K562 (cell line): Measurements from ENCODE around the gene CTF1. TPM values are rescaled to one million over a fixed set of nuclear protein-coding genes. Genes with fewer than 3 reads are reported as not detected.

Experiments used
- ARID1B ChIP-seq: fragments of 450-650 bp; IDR thresholded peaks from 2 replicates; pipeline ENCODE4 v1.6.1; 2016; ENCODE audit warnings: antibody characterized with exemption, mild to moderate bottlenecking, inconsistent platforms
- CEBPB ChIP-seq: fragments of 450-650 bp; IDR thresholded peaks from 2 replicates; pipeline ENCODE4 v1.6.1; 2016; ENCODE audit warnings: missing genetic modification characterization, missing compliant biosample characterization
- CHD4 ChIP-seq: fragments of 200-600 bp; sonication (generic); IDR thresholded peaks from 3 replicates; pipeline ENCODE4 v1.6.1; 2012; ENCODE audit warnings: low read depth, mild to moderate bottlenecking, mixed read lengths, low read length, inconsistent platforms; ENCODE audit not compliant: insufficient read depth, insufficient replicate concordance, poor library complexity, severe bottlenecking
- KAT2B ChIP-seq: IDR thresholded peaks from one replicate; pipeline ENCODE4 v1.6.1; 2012; ENCODE audit warnings: low read depth, mild to moderate bottlenecking, control low read depth, inconsistent platforms, low read length, moderate library complexity
- KDM5B ChIP-seq: fragments of 200-600 bp; sonication (generic); IDR thresholded peaks from 2 replicates; pipeline ENCODE4 v1.6.1; 2012; ENCODE audit warnings: low read depth, mild to moderate bottlenecking, moderate library complexity, low read length, control low read depth, inconsistent platforms; ENCODE audit not compliant: insufficient replicate concordance
- NRF1 ChIP-seq, 2 experiments: fragments of 450-650 bp; IDR thresholded peaks in 1 of 2; conservative IDR thresholded peaks in 1 of 2; 2 replicates each; pipeline ENCODE4 v1.6.1; 2014; ENCODE audit warnings: mild to moderate bottlenecking in 2 of 2
- PHB2 ChIP-seq: fragments of 450-650 bp; IDR thresholded peaks from 2 replicates; pipeline ENCODE4 v1.6.1; 2017; ENCODE audit warnings: low read depth
- PML ChIP-seq: IDR thresholded peaks from 2 replicates; pipeline ENCODE4 v1.6.1; 2012; ENCODE audit warnings: low read length, inconsistent platforms
- POLR3A ChIP-seq: IDR thresholded peaks from 2 replicates; pipeline ENCODE4 v1.6.1; 2011; ENCODE audit warnings: borderline replicate concordance, mild to moderate bottlenecking, moderate library complexity; ENCODE audit not compliant: insufficient read length, insufficient read depth; ENCODE audit errors: extremely low read depth
- PPARD ChIP-seq: fragments of 250-450 bp; sonication (Bioruptor Pico); IDR thresholded peaks from 2 replicates; pipeline ENCODE4 v1.8.0; 2022; ENCODE audit warnings: inconsistent platforms, mild to moderate bottlenecking, moderate library complexity
- RAD21 ChIP-seq, 2 experiments: fragments of 250-450 bp in 1 of 2; fragments of 450-650 bp in 1 of 2; sonication (Bioruptor Pico) in 1 of 2; formaldehyde crosslinking in 1 of 2; IDR thresholded peaks in 1 of 2; conservative IDR thresholded peaks in 1 of 2; 2 replicates each; pipeline versions ENCODE4 v1.4.0 to v1.8.0; 2020 to 2022; ENCODE audit warnings: mild to moderate bottlenecking in 2 of 2, moderate library complexity in 1 of 2
- RFX5 ChIP-seq: IDR thresholded peaks from 2 replicates; pipeline ENCODE4 v1.6.1; 2011; ENCODE audit warnings: low read depth, mild to moderate bottlenecking, improper control_type of control experiment, low read length
- SNAPC5 ChIP-seq: fragments of 250-450 bp; sonication (Bioruptor Pico); IDR thresholded peaks from 2 replicates; pipeline ENCODE4 v1.8.0; 2021; ENCODE audit warnings: moderate library complexity, mild to moderate bottlenecking, inconsistent platforms
- TFAM ChIP-seq: fragments of 250-450 bp; sonication (Bioruptor Pico); conservative IDR thresholded peaks from 2 replicates; pipeline ENCODE4 v1.5.0; 2021; ENCODE audit warnings: mild to moderate bottlenecking, moderate library complexity
- TSHZ1 ChIP-seq: fragments of 250-450 bp; sonication (Bioruptor Pico); IDR thresholded peaks from 2 replicates; pipeline ENCODE4 v1.4.0; 2020; ENCODE audit warnings: mild to moderate bottlenecking, moderate library complexity
- ZBTB33 ChIP-seq: sonication (generic); formaldehyde crosslinking; IDR thresholded peaks from 2 replicates; pipeline ENCODE4 v1.8.1; 2023; ENCODE audit warnings: mild to moderate bottlenecking, missing genetic modification reagents
- ZFP36 ChIP-seq: fragments of 150-350 bp; IDR thresholded peaks from 2 replicates; pipeline ENCODE4 v1.6.1; 2018; ENCODE audit warnings: low read length, low read depth; ENCODE audit not compliant: partially characterized antibody
- ZNF764 ChIP-seq: fragments of 250-450 bp; sonication (Bioruptor Pico); IDR thresholded peaks from 2 replicates; pipeline ENCODE4 v1.4.0; 2020; ENCODE audit warnings: low read depth, mild to moderate bottlenecking, moderate library complexity
- polyA plus RNA-seq, 8 experiments: library from polyadenylated mRNA; depleted of rRNA in 4 of 8; stranded (reverse) in 5 of 8; unstranded in 3 of 8; fragments of >200 nt; fragmentation: Nextera tagmentation in 2 of 8; fragmentation: Illumina TruSeq in 1 of 8; extraction: Ambion mirVana in 2 of 8; extraction: Trizol in 1 of 8; gene quantifications; 2 replicates each; pipeline versions ENCODE4 v1.2.1 to v1.2.3, GENCODE V29; 2011 to 2014; ENCODE audit warnings: inconsistent platforms in 1 of 8, missing spikeins in 1 of 8
- total RNA-seq, 7 experiments: library from RNA; depleted of rRNA in 6 of 7; stranded (reverse); fragments of >200 nt in 6 of 7; fragmentation: Illumina TruSeq in 2 of 7; extraction: Trizol in 2 of 7; gene quantifications; 2 replicates each; pipeline versions ENCODE4 v1.2.1 to v1.2.3, GENCODE V29; 2011 to 2021; ENCODE audit warnings: low replicate concordance in 1 of 7

The CTF1 gene
- total and polyA plus RNA-seq, 9 of the 15 experiments (the other 6 are each of a cell fraction or from before 2014, with no cell fraction given), result 0.24 to 2.5 (median 0.44) TPM

GRCh38 chr16:30875871-30876801 lies 20.3 kb upstream of the CTF1 start (continued):
- TF ChIP-seq RAD21 (CRISPR knock-in tag; conservative IDR thresholded peaks at IDR 0.05 in 1 of 2, IDR thresholded peaks at IDR 0.05 in 1 of 2) (no peak), PML (no peak; the same call in 1 of the 2 replicates), PPARD (no peak), ZNF764 (CRISPR knock-in tag) (no peak), KAT2B (no peak), TFAM (CRISPR knock-in tag) (no peak), CEBPB (tag) (no peak), NRF1 (conservative IDR thresholded peaks at IDR 0.05 in 1 of 2, IDR thresholded peaks at IDR 0.05 in 1 of 2) (no peak), ARID1B (peak; percentile 81), ZBTB33 (no peak), TSHZ1 (CRISPR knock-in tag) (no peak), ZFP36 (no peak), KDM5B (no peak), POLR3A (no peak), RFX5 (no peak), SNAPC5 (CRISPR knock-in tag) (no peak), PHB2 (no peak; the same call in 1 of the 2 replicates), CHD4 (peak; percentile 28)
